ENCODE results near the gene TMEM87A.

DNA sequence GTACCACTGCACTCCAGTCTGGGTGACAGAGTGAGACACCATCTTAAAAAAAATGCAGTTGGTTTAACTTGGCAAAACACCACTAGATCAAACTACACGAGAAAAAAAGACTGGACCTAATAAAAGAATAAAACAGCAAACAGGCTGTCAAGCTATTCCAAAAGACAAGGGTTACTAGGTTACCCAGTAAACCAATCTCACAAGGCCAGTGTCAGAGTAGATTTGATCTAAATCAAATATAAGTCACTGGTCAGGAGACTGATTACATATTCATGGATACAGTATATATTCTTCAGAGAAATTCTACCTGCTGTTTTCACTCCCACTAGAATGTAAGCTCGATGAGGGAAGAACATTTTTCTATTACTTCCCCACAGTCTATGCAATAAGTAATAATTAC is 2.7 kb downstream of the TMEM87A start:
- TF ChIP-seq, protein P1, sequence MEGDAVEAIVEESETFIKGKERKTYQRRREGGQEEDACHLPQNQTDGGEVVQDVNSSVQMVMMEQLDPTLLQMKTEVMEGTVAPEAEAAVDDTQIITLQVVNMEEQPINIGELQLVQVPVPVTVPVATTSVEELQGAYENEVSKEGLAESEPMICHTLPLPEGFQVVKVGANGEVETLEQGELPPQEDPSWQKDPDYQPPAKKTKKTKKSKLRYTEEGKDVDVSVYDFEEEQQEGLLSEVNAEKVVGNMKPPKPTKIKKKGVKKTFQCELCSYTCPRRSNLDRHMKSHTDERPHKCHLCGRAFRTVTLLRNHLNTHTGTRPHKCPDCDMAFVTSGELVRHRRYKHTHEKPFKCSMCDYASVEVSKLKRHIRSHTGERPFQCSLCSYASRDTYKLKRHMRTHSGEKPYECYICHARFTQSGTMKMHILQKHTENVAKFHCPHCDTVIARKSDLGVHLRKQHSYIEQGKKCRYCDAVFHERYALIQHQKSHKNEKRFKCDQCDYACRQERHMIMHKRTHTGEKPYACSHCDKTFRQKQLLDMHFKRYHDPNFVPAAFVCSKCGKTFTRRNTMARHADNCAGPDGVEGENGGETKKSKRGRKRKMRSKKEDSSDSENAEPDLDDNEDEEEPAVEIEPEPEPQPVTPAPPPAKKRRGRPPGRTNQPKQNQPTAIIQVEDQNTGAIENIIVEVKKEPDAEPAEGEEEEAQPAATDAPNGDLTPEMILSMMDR (IDR thresholded peaks at IDR 0.05; ENCODE audit: low read depth, low read length) = no peak
- TF ChIP-seq, protein P2, sequence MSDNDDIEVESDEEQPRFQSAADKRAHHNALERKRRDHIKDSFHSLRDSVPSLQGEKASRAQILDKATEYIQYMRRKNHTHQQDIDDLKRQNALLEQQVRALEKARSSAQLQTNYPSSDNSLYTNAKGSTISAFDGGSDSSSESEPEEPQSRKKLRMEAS (IDR thresholded peaks at IDR 0.05; ENCODE audit: low read depth, low read length) = no peak

All from NB4 (cell line).